Mesenchymal stem cell (in vitro differentiated cells and primary cell): ENCODE measurements around the gene DEPDC1B.

ENCODE experiments used
- DNase-seq: peaks from one replicate; pipeline ENCODE4 v3.0.0-alpha.2; 2013
- H2AFZ ChIP-seq: one replicate; pipeline ENCODE4 v1.6.1; 2013; ENCODE audit warnings: low read depth, mild to moderate bottlenecking, control low read depth, inconsistent platforms, low read length, moderate library complexity
- H2AK5ac ChIP-seq: 2 replicates; pipeline ENCODE4 v1.6.1; 2013; ENCODE audit warnings: low read length, moderate library complexity, mild to moderate bottlenecking, inconsistent platforms; ENCODE audit not compliant: severe bottlenecking
- H2BK120ac ChIP-seq: one replicate; pipeline ENCODE4 v1.6.1; 2013; ENCODE audit warnings: low read depth, mild to moderate bottlenecking, inconsistent platforms, low read length, moderate library complexity
- H2BK12ac ChIP-seq, 2 experiments: one replicate each; pipeline ENCODE4 v1.6.1; 2013; ENCODE audit warnings: inconsistent platforms in 2 of 2, low read length in 2 of 2, mild to moderate bottlenecking in 2 of 2, moderate library complexity in 2 of 2, control low read depth in 1 of 2
- H2BK15ac ChIP-seq: one replicate; pipeline ENCODE4 v1.6.1; 2013; ENCODE audit warnings: mild to moderate bottlenecking, low read depth, inconsistent platforms; ENCODE audit not compliant: poor library complexity, severe bottlenecking
- H2BK5ac ChIP-seq: 2 replicates; pipeline ENCODE4 v1.6.1; 2013; ENCODE audit warnings: low read depth, mild to moderate bottlenecking, low read length, control low read depth, inconsistent platforms; ENCODE audit not compliant: poor library complexity, severe bottlenecking
- H3K14ac ChIP-seq, 2 experiments: one replicate each; pipeline ENCODE4 v1.6.1; 2013; ENCODE audit warnings: inconsistent platforms in 2 of 2, low read length in 2 of 2, control low read depth in 1 of 2, mild to moderate bottlenecking in 1 of 2, moderate library complexity in 1 of 2
- H3K18ac ChIP-seq, 2 experiments: one replicate each; pipeline ENCODE4 v1.6.1; 2013; ENCODE audit warnings: inconsistent platforms in 2 of 2, low read length in 2 of 2, control low read depth in 1 of 2, low read depth in 1 of 2, mild to moderate bottlenecking in 1 of 2
- H3K23ac ChIP-seq, 2 experiments: one replicate each; pipeline ENCODE4 v1.6.1; 2013; ENCODE audit warnings: inconsistent platforms in 2 of 2, low read length in 2 of 2, mild to moderate bottlenecking in 2 of 2, moderate library complexity in 2 of 2, control low read depth in 1 of 2
- H3K27ac ChIP-seq: 2 replicates; pipeline ENCODE4 v1.5.1; 2013; ENCODE audit warnings: mild to moderate bottlenecking, moderate library complexity, low read length, control low read depth, inconsistent platforms; ENCODE audit not compliant: poor library complexity, severe bottlenecking
- H3K27me3 ChIP-seq, 2 experiments: 2 replicates each; pipeline versions ENCODE4 v1.6.1 to v1.7.0; 2013; ENCODE audit warnings: low read length in 2 of 2, mild to moderate bottlenecking in 2 of 2, moderate library complexity in 2 of 2, control low read depth in 1 of 2, inconsistent platforms in 1 of 2; ENCODE audit not compliant: control insufficient read depth in 1 of 2, insufficient read depth in 1 of 2
- H3K36me3 ChIP-seq, 2 experiments: 2 replicates each; pipeline versions ENCODE4 v1.6.1 to v1.7.0; 2013; ENCODE audit warnings: low read length in 2 of 2, control low read depth in 1 of 2, inconsistent platforms in 1 of 2, low read depth in 1 of 2, mild to moderate bottlenecking in 1 of 2; ENCODE audit not compliant: insufficient read depth in 2 of 2, control insufficient read depth in 1 of 2
- H3K4ac ChIP-seq, 2 experiments: one replicate each; pipeline ENCODE4 v1.6.1; 2013; ENCODE audit warnings: inconsistent platforms in 2 of 2, low read length in 2 of 2, mild to moderate bottlenecking in 2 of 2, moderate library complexity in 2 of 2, control low read depth in 1 of 2, low read depth in 1 of 2
- H3K4me1 ChIP-seq: 2 replicates; pipeline ENCODE4 v1.6.1; 2013; ENCODE audit warnings: low read depth, low read length, control low read depth; ENCODE audit not compliant: control insufficient read depth, insufficient read depth
- H3K4me2 ChIP-seq: 2 replicates; pipeline ENCODE4 v1.6.1; 2013; ENCODE audit warnings: low read length, mild to moderate bottlenecking, inconsistent platforms; ENCODE audit not compliant: poor library complexity, severe bottlenecking
- H3K4me3 ChIP-seq, 2 experiments: 2 replicates each; pipeline versions ENCODE4 v1.5.1 to v1.7.0; 2013; ENCODE audit warnings: low read length in 2 of 2, mild to moderate bottlenecking in 2 of 2, control low read depth in 1 of 2, low read depth in 1 of 2; ENCODE audit not compliant: insufficient read depth in 1 of 2
- H3K79me1 ChIP-seq: replicated peaks from 2 replicates; pipeline ENCODE4 v1.6.1; 2013; ENCODE audit warnings: mild to moderate bottlenecking, control low read depth, low read length, inconsistent platforms; ENCODE audit not compliant: poor library complexity, severe bottlenecking
- H3K9ac ChIP-seq: 2 replicates; pipeline ENCODE4 v1.7.0; 2013; ENCODE audit warnings: mild to moderate bottlenecking, low read length, moderate library complexity
- H3K9me3 ChIP-seq: 2 replicates; pipeline ENCODE4 v1.7.0; 2013; ENCODE audit warnings: mild to moderate bottlenecking, low read length; ENCODE audit not compliant: control insufficient read depth
- H4K8ac ChIP-seq: one replicate; pipeline ENCODE4 v1.6.1; 2013; ENCODE audit warnings: inconsistent platforms, mild to moderate bottlenecking, low read length, moderate library complexity
- H4K91ac ChIP-seq: one replicate; pipeline ENCODE4 v1.6.1; 2013; ENCODE audit warnings: mild to moderate bottlenecking, low read length, inconsistent platforms
- WGBS: methylation state at CpG from one replicate; pipeline ENCODE4 v1.1.7; 2013; ENCODE audit warnings: mixed read lengths; 5-methylcytosine and 5-hydroxymethylcytosine counted together

DEPDC1B gene

DNA sequence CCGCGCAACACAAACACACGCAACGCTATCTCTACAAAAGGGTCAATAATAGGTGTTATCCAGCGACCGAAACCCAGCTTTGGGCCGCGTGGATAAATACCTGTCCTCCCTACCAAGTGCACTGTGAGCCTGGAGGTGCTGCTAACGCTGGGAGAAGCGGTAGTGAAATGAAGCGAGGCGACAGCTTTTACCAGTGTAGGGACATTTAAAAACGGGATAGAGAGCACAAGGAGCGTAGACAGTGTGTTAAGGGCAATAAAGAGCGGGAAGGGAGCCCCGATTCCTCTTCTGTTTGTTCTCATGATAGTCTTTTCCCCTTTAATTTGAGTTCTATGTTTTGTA is 421 bp upstream of the DEPDC1B start:
- WGBS = 17% methylated on average over 16 of the region's 16 CpGs
- Histone ChIP-seq H3K4ac (peak overlapping the region; percentile 73 to 85), H3K27me3 (peaks cover 0 to 7% of the 10 kb centered on the region in 2 experiments), H3K9me3 (no peaks in the 10 kb centered on the region), H3K4me3 (peak overlapping the region; percentile 70 to 98), H3K18ac (peak overlapping the region; percentile 70 to 85), H3K23ac (no peak overlapping the region), H4K8ac (peak overlapping the region; percentile 78), H3K36me3 (no peaks in the 10 kb centered on the region), H3K27ac (peak overlapping the region; percentile 11), H2BK120ac (peak overlapping the region; percentile 71), H2AK5ac (no peak overlapping the region), H3K4me2 (peak overlapping the region; percentile 92), H2BK12ac (no peak overlapping the region), H3K4me1 (no peaks in the 10 kb centered on the region), H4K91ac (peak overlapping the region; percentile 66), H3K14ac (peak overlapping the region in 1 of 2 experiments; percentile 29), H3K9ac (peak overlapping the region; percentile 91), H2BK5ac (no peak overlapping the region), H3K79me1 (peaks cover 1% of the 10 kb centered on the region), H2BK15ac (peak overlapping the region; percentile 92), H2AFZ (peak overlapping the region; percentile 83)
- DNase-seq = no peak

DNA sequence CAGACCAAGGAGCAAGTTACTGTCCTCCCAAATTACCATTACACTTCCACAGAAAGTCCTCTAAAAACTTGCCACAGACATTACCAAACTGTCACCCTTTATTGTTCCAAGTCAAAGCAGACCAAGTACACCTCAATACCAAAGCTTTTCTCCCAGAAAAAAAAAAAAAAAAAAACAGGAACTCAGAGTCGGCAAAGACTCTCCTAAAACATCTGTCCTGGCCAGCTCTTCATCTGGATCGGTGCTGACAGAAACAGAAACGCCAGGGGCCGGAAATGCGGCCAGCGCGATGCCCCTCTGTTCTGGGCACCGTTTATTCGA is 718 bp downstream of the DEPDC1B start:
- Histone ChIP-seq H3K4ac (no peak overlapping the region), H4K8ac (peak overlapping the region; percentile 59)

DNA sequence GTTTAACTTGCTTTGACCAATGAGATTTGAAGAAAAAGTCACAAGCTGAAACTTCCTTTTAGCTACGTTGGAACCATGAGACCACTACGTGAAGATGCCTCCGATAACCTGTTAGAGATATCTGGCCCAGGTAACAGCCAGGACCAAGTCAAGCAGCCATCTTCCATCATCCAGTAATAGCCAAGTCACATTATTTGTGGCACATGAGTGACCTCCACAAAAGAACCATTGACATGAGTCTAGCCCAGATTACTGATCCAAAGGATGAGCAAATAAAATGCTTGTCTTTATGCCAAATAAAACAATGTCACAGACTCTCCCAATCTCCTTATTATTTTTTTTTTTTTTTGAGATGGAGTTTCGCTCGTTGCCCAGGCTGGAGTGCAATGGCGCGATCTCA is 1.6 kb downstream of the DEPDC1B start:
- Histone ChIP-seq H3K4me1 (no peaks in the 10 kb centered on the region), H3K4ac (no peak overlapping the region), H3K4me3 (no peak overlapping the region), H3K4me2 (no peak overlapping the region), H4K91ac (no peak overlapping the region), H3K9ac (no peak overlapping the region), H4K8ac (no peak overlapping the region), H2AFZ (no peak overlapping the region), H2BK15ac (no peak overlapping the region), H2BK12ac (no peak overlapping the region), H3K23ac (no peak overlapping the region), H3K27ac (no peak overlapping the region), H3K9me3 (no peaks in the 10 kb centered on the region), H3K79me1 (peaks cover 6% of the 10 kb centered on the region), H3K18ac (no peak overlapping the region), H3K36me3 (no peaks in the 10 kb centered on the region), H3K27me3 (peaks cover 0 to 4% of the 10 kb centered on the region in 2 experiments), H2BK120ac (no peak overlapping the region), H3K14ac (no peak overlapping the region), H2AK5ac (no peak overlapping the region), H2BK5ac (no peak overlapping the region)
- no peak for DNase-seq
- 97% methylated on average over 7 of the region's 7 CpGs for WGBS

More for the DNA sequence above, 718 bp downstream of the DEPDC1B start:
- Histone ChIP-seq H3K9ac (peak overlapping the region; percentile 91), H2BK12ac (no peak overlapping the region), H3K36me3 (no peaks in the 10 kb centered on the region), H3K4me1 (no peaks in the 10 kb centered on the region), H3K4me3 (peak overlapping the region; percentile 70 to 98), H2BK120ac (no peak overlapping the region), H3K23ac (no peak overlapping the region), H2AFZ (peak overlapping the region; percentile 99), H2BK15ac (no peak overlapping the region), H3K4me2 (peak overlapping the region; percentile 66), H3K14ac (no peak overlapping the region), H4K91ac (no peak overlapping the region), H3K9me3 (no peaks in the 10 kb centered on the region), H2AK5ac (no peak overlapping the region), H3K27ac (peak overlapping the region; percentile 46), H3K79me1 (peaks cover 5% of the 10 kb centered on the region), H3K27me3 (peaks cover 0 to 7% of the 10 kb centered on the region in 2 experiments), H2BK5ac (no peak overlapping the region), H3K18ac (peak overlapping the region in 1 of 2 experiments; percentile 67)
- no peak for DNase-seq
- WGBS = under 1% methylated on average over 9 of the region's 9 CpGs

DNA sequence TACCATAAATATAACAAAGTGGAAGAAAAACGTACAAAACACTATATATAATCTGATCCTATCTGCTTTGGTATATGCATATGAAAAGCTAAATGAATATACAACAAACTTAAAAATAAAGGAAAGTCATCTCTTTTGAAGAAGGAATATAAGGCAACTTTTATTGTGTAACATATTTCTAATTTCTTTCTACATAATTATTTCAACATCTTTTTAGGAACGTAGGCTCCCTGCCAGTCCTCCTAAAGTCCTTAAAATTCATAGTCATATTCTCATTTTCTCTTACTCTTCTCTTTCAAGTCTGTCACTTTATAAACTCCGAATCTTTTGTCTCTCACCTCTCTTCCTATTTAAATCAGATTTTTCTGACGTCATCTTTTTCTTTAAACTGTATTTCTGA is 9.6 kb downstream of the DEPDC1B start:
- 95% methylated on average over 1 of the region's 4 CpGs for WGBS
- Histone ChIP-seq H3K4ac (no peak overlapping the region), H3K27ac (no peak overlapping the region), H3K4me2 (no peak overlapping the region), H3K23ac (no peak overlapping the region), H2BK5ac (no peak overlapping the region), H3K9ac (no peak overlapping the region), H3K9me3 (no peaks in the 10 kb centered on the region), H2AK5ac (no peak overlapping the region), H3K4me1 (no peaks in the 10 kb centered on the region), H2BK120ac (no peak overlapping the region), H2AFZ (no peak overlapping the region), H4K91ac (no peak overlapping the region), H3K79me1 (peaks cover 27% of the 10 kb centered on the region), H3K4me3 (no peak overlapping the region), H3K14ac (no peak overlapping the region), H3K18ac (no peak overlapping the region), H4K8ac (no peak overlapping the region), H2BK15ac (no peak overlapping the region), H3K27me3 (no peaks in the 10 kb centered on the region), H3K36me3 (no peaks in the 10 kb centered on the region), H2BK12ac (no peak overlapping the region)
- DNase-seq = no peak
